ENCODE results near the gene TCEANC2. TPM values are rescaled to one million over a fixed set of nuclear protein-coding genes. Genes with fewer than 3 reads are reported as not detected.

TCEANC2 gene
- total RNA-seq, 1 donor from 2014 or later, result 3.6 TPM

- peaks cover 5% of the 10 kb centered on the region for H3K27me3 ChIP-seq (ENCODE audit: control insufficient read depth, insufficient read depth, low read length)
- no peaks in the 10 kb centered on the region for H3K36me3 ChIP-seq (ENCODE audit: control insufficient read depth, insufficient read depth, low read length)
- TF ChIP-seq CTCF (IDR thresholded peaks at IDR 0.05; ENCODE audit: insufficient read depth, low read length, poor library complexity, severe bottlenecking), result no peak
- no peak overlapping the region for H3K4me3 ChIP-seq (ENCODE audit: low read depth, low read length)
- no peak for DNase-seq (ENCODE audit: low read depth)
Observed at GRCh38 chr1:54122135-54122751, 68.8 kb downstream of the TCEANC2 start.

- no peak for DNase-seq (ENCODE audit: low read depth)
- no peak for TF ChIP-seq CTCF (IDR thresholded peaks at IDR 0.05; ENCODE audit: insufficient read depth, low read length, poor library complexity, severe bottlenecking)
- H3K4me3 ChIP-seq (ENCODE audit: low read depth, low read length), result no peak overlapping the region
Observed at GRCh38 chr1:54122992-54123391, 69.6 kb downstream of the TCEANC2 start.

GRCh38 chr1:54124472-54124871, 71.1 kb downstream of the TCEANC2 start:
- Histone ChIP-seq H3K27me3 (ENCODE audit: control insufficient read depth, insufficient read depth, low read length) (peaks cover 8% of the 10 kb centered on the region), H3K4me3 (ENCODE audit: low read depth, low read length) (no peak overlapping the region), H3K36me3 (ENCODE audit: control insufficient read depth, insufficient read depth, low read length) (no peaks in the 10 kb centered on the region)
- DNase-seq (ENCODE audit: low read depth), result no peak
- TF ChIP-seq CTCF (IDR thresholded peaks at IDR 0.05; ENCODE audit: insufficient read depth, low read length, poor library complexity, severe bottlenecking), result no peak

More at GRCh38 chr1:54122992-54123391, 69.6 kb downstream of the TCEANC2 start:
- peaks cover 5% of the 10 kb centered on the region for H3K27me3 ChIP-seq (ENCODE audit: control insufficient read depth, insufficient read depth, low read length)
- H3K36me3 ChIP-seq (ENCODE audit: control insufficient read depth, insufficient read depth, low read length), result no peaks in the 10 kb centered on the region

GRCh38 chr1:54124906-54125305, 71.5 kb downstream of the TCEANC2 start:
- Histone ChIP-seq H3K27me3 (ENCODE audit: control insufficient read depth, insufficient read depth, low read length) (peaks cover 8% of the 10 kb centered on the region), H3K4me3 (ENCODE audit: low read depth, low read length) (no peak overlapping the region), H3K36me3 (ENCODE audit: control insufficient read depth, insufficient read depth, low read length) (no peaks in the 10 kb centered on the region)
- no peak for TF ChIP-seq CTCF (IDR thresholded peaks at IDR 0.05; ENCODE audit: insufficient read depth, low read length, poor library complexity, severe bottlenecking)
- DNase-seq (ENCODE audit: low read depth), result no peak

GRCh38 chr1:54125386-54126070, 72.1 kb downstream of the TCEANC2 start:
- DNase-seq (ENCODE audit: low read depth), result no peak
- peak; percentile 42 for TF ChIP-seq CTCF (IDR thresholded peaks at IDR 0.05; ENCODE audit: insufficient read depth, low read length, poor library complexity, severe bottlenecking)
- H3K36me3 ChIP-seq (ENCODE audit: control insufficient read depth, insufficient read depth, low read length), result no peaks in the 10 kb centered on the region
- peaks cover 8% of the 10 kb centered on the region for H3K27me3 ChIP-seq (ENCODE audit: control insufficient read depth, insufficient read depth, low read length)
- H3K4me3 ChIP-seq (ENCODE audit: low read depth, low read length), result no peak overlapping the region
